ENCODE measurements around the gene CNOT6. TPM values are rescaled to one million over a fixed set of nuclear protein-coding genes. Genes with fewer than 3 reads are reported as not detected.
A peak's percentile ranks its signal among the peaks of the same experiment; 100 is the strongest.

CNOT6 gene
- total and polyA plus RNA-seq, 2 experiments from 2014 or later: 13.2 to 20.3 TPM

- Histone ChIP-seq H3K4me3 (no peak overlapping the region), H3K36me3 (no peaks in the 10 kb centered on the region), H3K27me3 (no peaks in the 10 kb centered on the region), H3K27ac (peak overlapping the region; percentile 84), H3K9me3 (ENCODE audit: low read depth) (no peaks in the 10 kb centered on the region), H3K4me1 (ENCODE audit: low read depth) (peaks cover 23% of the 10 kb centered on the region)
- no peak for DNase-seq (ENCODE audit: low read depth in 1 of 2, low spot score in 1 of 2)
- TF ChIP-seq, protein P1, sequence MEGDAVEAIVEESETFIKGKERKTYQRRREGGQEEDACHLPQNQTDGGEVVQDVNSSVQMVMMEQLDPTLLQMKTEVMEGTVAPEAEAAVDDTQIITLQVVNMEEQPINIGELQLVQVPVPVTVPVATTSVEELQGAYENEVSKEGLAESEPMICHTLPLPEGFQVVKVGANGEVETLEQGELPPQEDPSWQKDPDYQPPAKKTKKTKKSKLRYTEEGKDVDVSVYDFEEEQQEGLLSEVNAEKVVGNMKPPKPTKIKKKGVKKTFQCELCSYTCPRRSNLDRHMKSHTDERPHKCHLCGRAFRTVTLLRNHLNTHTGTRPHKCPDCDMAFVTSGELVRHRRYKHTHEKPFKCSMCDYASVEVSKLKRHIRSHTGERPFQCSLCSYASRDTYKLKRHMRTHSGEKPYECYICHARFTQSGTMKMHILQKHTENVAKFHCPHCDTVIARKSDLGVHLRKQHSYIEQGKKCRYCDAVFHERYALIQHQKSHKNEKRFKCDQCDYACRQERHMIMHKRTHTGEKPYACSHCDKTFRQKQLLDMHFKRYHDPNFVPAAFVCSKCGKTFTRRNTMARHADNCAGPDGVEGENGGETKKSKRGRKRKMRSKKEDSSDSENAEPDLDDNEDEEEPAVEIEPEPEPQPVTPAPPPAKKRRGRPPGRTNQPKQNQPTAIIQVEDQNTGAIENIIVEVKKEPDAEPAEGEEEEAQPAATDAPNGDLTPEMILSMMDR (IDR thresholded peaks at IDR 0.05; ENCODE audit: low read depth, low read length): no peak
These were observed 27.9 kb upstream of the CNOT6 start for GRCh38 chr5:180466316-180466715.

DNA sequence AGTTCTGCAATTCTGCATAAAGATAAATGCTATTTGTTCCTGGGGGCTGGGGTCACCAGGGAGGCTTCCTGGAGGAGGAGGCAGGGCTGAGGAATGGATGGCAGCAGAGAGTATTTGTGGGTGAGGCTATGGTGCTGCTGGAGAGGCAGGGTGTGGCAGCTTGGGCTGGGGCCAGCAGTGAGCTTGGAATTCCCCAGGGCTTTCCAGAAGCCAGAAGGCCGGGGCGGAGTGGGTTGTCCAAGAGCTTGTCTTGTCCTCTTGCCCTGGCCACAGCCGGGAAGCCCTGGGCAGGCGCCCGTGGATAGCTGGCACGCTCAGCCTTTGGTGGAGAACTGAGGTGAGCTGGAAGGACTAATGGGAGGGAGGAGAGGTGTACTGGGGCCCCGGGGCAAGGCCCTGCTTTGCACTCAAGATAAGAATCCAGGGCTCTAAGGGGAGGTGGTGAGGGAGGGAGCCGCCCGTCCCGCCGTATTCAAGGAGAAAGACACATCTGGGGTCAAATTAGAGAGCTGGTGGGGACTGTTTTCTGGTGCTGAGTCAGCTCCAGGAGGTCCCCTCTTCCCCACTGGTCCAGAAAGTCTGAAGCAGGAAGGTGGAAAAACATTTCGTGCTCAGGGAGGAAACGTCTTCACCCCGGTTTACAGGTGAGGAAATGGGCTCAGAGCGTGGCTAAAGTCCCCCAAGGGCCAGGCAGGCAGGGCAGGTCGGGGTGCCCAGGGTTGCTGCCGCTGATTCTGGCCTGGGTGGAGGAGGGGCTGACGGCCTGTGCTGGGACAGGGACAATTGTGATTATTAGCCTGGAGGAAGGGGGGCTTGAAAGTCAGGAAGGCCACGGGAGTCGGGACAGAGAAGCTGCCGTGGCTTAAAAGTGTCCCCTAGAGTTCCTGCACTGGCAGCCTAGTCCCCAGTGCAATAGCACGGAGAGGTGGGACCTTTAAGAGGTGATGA lies 26.9 kb upstream of the CNOT6 start:
- Histone ChIP-seq H3K9me3 (ENCODE audit: low read depth) (no peaks in the 10 kb centered on the region), H3K4me3 (no peak overlapping the region), H3K4me1 (ENCODE audit: low read depth) (peaks cover 23% of the 10 kb centered on the region), H3K27me3 (no peaks in the 10 kb centered on the region), H3K27ac (peak overlapping the region; percentile 84), H3K36me3 (no peaks in the 10 kb centered on the region)
- peak in 1 of 2 donors; percentile 46 for DNase-seq (ENCODE audit: low read depth in 1 of 2, low spot score in 1 of 2)
- TF ChIP-seq, protein P1 (IDR thresholded peaks at IDR 0.05; ENCODE audit: low read depth, low read length): no peak

GRCh38 chr5:180467989-180468731 lies 26.0 kb upstream of the CNOT6 start:
- TF ChIP-seq, protein P1 (IDR thresholded peaks at IDR 0.05; ENCODE audit: low read depth, low read length): no peak
- peak overlapping the region; percentile 84 for H3K27ac ChIP-seq

DNA sequence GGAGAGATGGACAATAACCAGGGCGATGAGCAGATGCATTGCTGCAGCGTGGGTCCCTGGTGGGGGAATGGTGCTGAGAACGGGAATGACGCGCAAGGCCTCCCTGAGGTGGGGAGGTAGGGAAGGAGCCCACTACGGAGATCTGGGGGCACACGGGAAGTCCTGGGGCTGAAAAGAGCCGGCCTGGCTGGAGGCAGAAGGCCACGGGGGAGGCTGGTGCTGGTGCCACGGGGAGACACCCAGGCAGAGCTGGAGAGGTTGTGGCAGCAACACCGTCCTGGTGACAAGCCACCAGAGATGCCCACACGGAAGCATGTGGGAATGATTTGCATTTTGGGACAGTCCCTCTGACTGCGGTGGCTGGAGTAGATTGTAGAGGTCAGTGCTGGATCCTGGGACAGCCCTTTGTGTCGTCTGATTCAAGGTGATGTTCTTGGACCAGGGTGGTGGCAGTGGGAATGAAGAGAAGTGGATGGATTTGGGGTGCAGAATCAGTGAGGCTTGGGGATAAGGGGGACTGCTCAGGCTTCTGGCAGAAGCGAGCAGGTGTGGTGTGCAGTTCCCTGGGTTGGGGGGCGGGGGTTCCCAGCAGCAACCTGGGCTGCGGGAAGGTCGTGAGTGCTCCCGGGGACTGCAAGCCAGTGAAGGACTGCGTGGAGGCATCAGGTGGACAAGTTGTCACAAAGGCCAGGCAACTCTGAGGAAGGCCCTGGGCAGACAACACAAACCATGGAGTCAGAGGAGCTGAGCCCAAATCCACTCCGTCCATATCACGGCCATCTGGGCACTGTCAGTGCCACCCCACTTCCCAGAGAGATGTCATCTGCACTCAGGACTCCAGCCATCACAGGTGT lies 25.2 kb upstream of the CNOT6 start:
- Histone ChIP-seq H3K27ac (peak overlapping the region; percentile 84), H3K4me3 (no peak overlapping the region), H3K27me3 (no peaks in the 10 kb centered on the region), H3K4me1 (ENCODE audit: low read depth) (peaks cover 23% of the 10 kb centered on the region), H3K9me3 (ENCODE audit: low read depth) (no peaks in the 10 kb centered on the region), H3K36me3 (no peaks in the 10 kb centered on the region)
- TF ChIP-seq, protein P1 (IDR thresholded peaks at IDR 0.05; ENCODE audit: low read depth, low read length): no peak
- DNase-seq (ENCODE audit: low read depth in 1 of 2, low spot score in 1 of 2): no peak

More at GRCh38 chr5:180467989-180468731, 26.0 kb upstream of the CNOT6 start:
- no peaks in the 10 kb centered on the region for H3K9me3 ChIP-seq (ENCODE audit: low read depth)
- no peaks in the 10 kb centered on the region for H3K36me3 ChIP-seq
- peak in 1 of 2 donors; percentile 59 for DNase-seq (ENCODE audit: low read depth in 1 of 2, low spot score in 1 of 2)
- no peak overlapping the region for H3K4me3 ChIP-seq
- no peaks in the 10 kb centered on the region for H3K27me3 ChIP-seq
- H3K4me1 ChIP-seq (ENCODE audit: low read depth): peaks cover 23% of the 10 kb centered on the region

DNA sequence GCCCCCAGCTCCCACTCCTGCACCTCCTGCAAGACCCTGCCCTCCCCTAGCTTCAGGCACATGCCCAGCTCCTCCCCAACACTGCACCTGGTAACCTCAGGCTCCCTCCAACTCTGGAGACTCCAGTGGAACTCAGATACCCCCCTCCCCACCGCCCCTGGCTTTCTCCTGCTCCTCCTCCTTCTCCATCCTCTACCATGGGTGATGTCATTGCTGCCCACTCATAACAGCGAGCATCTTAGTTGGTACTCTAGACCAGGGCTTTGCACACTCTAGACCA lies 24.7 kb upstream of the CNOT6 start:
- TF ChIP-seq, protein P1 (IDR thresholded peaks at IDR 0.05; ENCODE audit: low read depth, low read length): no peak
- no peak overlapping the region for H3K27ac ChIP-seq
- no peaks in the 10 kb centered on the region for H3K27me3 ChIP-seq
- H3K9me3 ChIP-seq (ENCODE audit: low read depth): no peaks in the 10 kb centered on the region
- no peaks in the 10 kb centered on the region for H3K36me3 ChIP-seq
- peaks cover 23% of the 10 kb centered on the region for H3K4me1 ChIP-seq (ENCODE audit: low read depth)
- H3K4me3 ChIP-seq: no peak overlapping the region
- DNase-seq (ENCODE audit: low read depth in 1 of 2, low spot score in 1 of 2): no peak
